Testis (tissue), 3 donors: ENCODE results near the gene HDC. TPM values are rescaled to one million over a fixed set of nuclear protein-coding genes. Genes with fewer than 3 reads are reported as not detected.

ENCODE experiments used
- DNase-seq: peaks from one replicate; pipeline ENCODE4 v3.0.0-alpha.2; 2019
- H3K27ac ChIP-seq, 2 donors: fragments of 200-600 bp; sonication (generic); one replicate each; pipeline ENCODE4 v1.5.1; 2019
- H3K27me3 ChIP-seq: fragments of 200-600 bp; sonication (generic); one replicate; pipeline ENCODE4 v1.5.1; 2019
- H3K36me3 ChIP-seq: fragments of 200-600 bp; sonication (generic); one replicate; pipeline ENCODE4 v1.5.1; 2017; ENCODE audit warnings: low read depth; ENCODE audit errors: missing control alignments
- H3K4me1 ChIP-seq: fragments of 200-600 bp; sonication (generic); one replicate; pipeline ENCODE4 v1.5.1; 2019
- H3K4me3 ChIP-seq, 2 donors: fragments of 200-600 bp; sonication (generic); one replicate each; pipeline ENCODE4 v1.5.1; 2017 to 2019
- H3K9me3 ChIP-seq: fragments of 200-600 bp; sonication (generic); one replicate; pipeline ENCODE4 v1.5.1; 2017
- CTCF ChIP-seq, 3 experiments: fragments of 450-650 bp in 2 of 3; fragments of 200-600 bp in 1 of 3; sonication (generic) in 1 of 3; IDR thresholded peaks; one replicate each; pipeline ENCODE4 v1.5.1; 2016 to 2019; ENCODE audit warnings: antibody characterized with exemption in 3 of 3, mild to moderate bottlenecking in 2 of 3, moderate library complexity in 1 of 3
- POLR2A ChIP-seq: fragments of 450-650 bp; IDR thresholded peaks from one replicate; pipeline ENCODE4 v1.6.1; 2017; ENCODE audit warnings: antibody characterized with exemption, mild to moderate bottlenecking, moderate library complexity
- WGBS, 2 donors: methylation state at CpG; one replicate each; pipeline ENCODE4 v1.1.5; 2018; 5-methylcytosine and 5-hydroxymethylcytosine counted together
- intact Hi-C: fragments of 100-400 bp; cut with DNase I; formaldehyde crosslinking; loops from one replicate; pipeline ENCODE4 v1.15.1; 2023; ENCODE audit warnings: low total_unique reads
- polyA plus RNA-seq: library from polyadenylated mRNA; stranded (reverse); fragments of 350-450 nt; fragmentation: Illumina TruSeq; extraction: RNeasy Lipid Tissue Mini Kit (QIAGEN cat#74804); gene quantifications from one replicate; pipeline ENCODE4 v1.2.3, GENCODE V29; 2014; ENCODE audit warnings: low read depth, low replicate concordance; ENCODE audit not compliant: insufficient read depth
- total RNA-seq, 2 donors: library from RNA; depleted of rRNA; stranded (reverse); fragments of >200 nt; gene quantifications; one replicate each; pipeline ENCODE4 v1.2.3, GENCODE V29; 2016

HDC gene
- total and polyA plus RNA-seq, 3 donors from 2014 or later, result 1.6 to 11.9 (median 5.8) TPM

GRCh38 chr15:50233192-50233736 lies 32.3 kb downstream of the HDC start:
- no peak overlapping the region for H3K4me3 ChIP-seq
- TF ChIP-seq POLR2A (no peak), CTCF (IDR thresholded peaks at IDR 0.05) (no peak)
- no peaks in the 10 kb centered on the region for H3K4me1 ChIP-seq
- no peaks in the 10 kb centered on the region for H3K36me3 ChIP-seq
- no peaks in the 10 kb centered on the region for H3K27me3 ChIP-seq
- intact Hi-C loops, result no loop called here
- H3K27ac ChIP-seq, result no peak overlapping the region
- no peak for DNase-seq
- H3K9me3 ChIP-seq, result no peaks in the 10 kb centered on the region

GRCh38 chr15:50232791-50233190 lies 32.7 kb downstream of the HDC start:
- WGBS, 2 donors, result 98 to 100% methylated on average over 2 of the region's 2 CpGs
- Histone ChIP-seq H3K4me3 (no peak overlapping the region), H3K27ac (no peak overlapping the region), H3K9me3 (no peaks in the 10 kb centered on the region), H3K36me3 (no peaks in the 10 kb centered on the region), H3K4me1 (no peaks in the 10 kb centered on the region), H3K27me3 (no peaks in the 10 kb centered on the region)
- no peak for TF ChIP-seq CTCF (IDR thresholded peaks at IDR 0.05)
- TF ChIP-seq POLR2A, result no peak
- intact Hi-C loops, result no loop called here
- DNase-seq, result no peak

- H3K36me3 ChIP-seq, result no peaks in the 10 kb centered on the region
- no peak overlapping the region for H3K27ac ChIP-seq
- TF ChIP-seq POLR2A, result no peak
- no peak for TF ChIP-seq CTCF (IDR thresholded peaks at IDR 0.05)
- no peaks in the 10 kb centered on the region for H3K4me1 ChIP-seq
- H3K9me3 ChIP-seq, result no peaks in the 10 kb centered on the region
- H3K27me3 ChIP-seq, result no peaks in the 10 kb centered on the region
- DNase-seq, result no peak
- intact Hi-C loops, result no loop called here
- H3K4me3 ChIP-seq, result no peak overlapping the region
These were observed 33.8 kb downstream of the HDC start for GRCh38 chr15:50231761-50232160.

GRCh38 chr15:50229336-50229735 lies 36.2 kb downstream of the HDC start:
- H3K36me3 ChIP-seq, result no peaks in the 10 kb centered on the region
- no peaks in the 10 kb centered on the region for H3K9me3 ChIP-seq
- WGBS, 2 donors, result 43 to 51% methylated on average over 3 of the region's 3 CpGs
- H3K27ac ChIP-seq, result no peak overlapping the region
- DNase-seq, result no peak
- intact Hi-C loops, result no loop called here
- H3K27me3 ChIP-seq, result no peaks in the 10 kb centered on the region
- H3K4me3 ChIP-seq, result no peak overlapping the region
- TF ChIP-seq POLR2A, result no peak
- TF ChIP-seq CTCF (IDR thresholded peaks at IDR 0.05), result no peak
- H3K4me1 ChIP-seq, result no peaks in the 10 kb centered on the region

- H3K27ac ChIP-seq, result no peak overlapping the region
- intact Hi-C loops, result no loop called here
- H3K27me3 ChIP-seq, result no peaks in the 10 kb centered on the region
- no peaks in the 10 kb centered on the region for H3K36me3 ChIP-seq
- no peaks in the 10 kb centered on the region for H3K9me3 ChIP-seq
- no peak for DNase-seq
- H3K4me3 ChIP-seq, result no peak overlapping the region
- no peak for TF ChIP-seq POLR2A
- no peak for TF ChIP-seq CTCF (IDR thresholded peaks at IDR 0.05)
- H3K4me1 ChIP-seq, result no peaks in the 10 kb centered on the region
- 85 to 93% methylated on average over 3 of the region's 3 CpGs for WGBS, 2 donors
These were observed 36.7 kb downstream of the HDC start for GRCh38 chr15:50228866-50229265.
